GM12878 (cell line): ENCODE results near the gene EHHADH. TPM values are rescaled to one million over a fixed set of nuclear protein-coding genes. Genes with fewer than 3 reads are reported as not detected.

Source experiments
- ATAC-seq: fragments of 200-7000 bp; cut with Tn5 transposase; 3 replicates; pipeline ENCODE4 v1.9.1; 2020; ENCODE audit warnings: mild to moderate bottlenecking, moderate library complexity
- BruUV-seq: library from RNA; stranded (reverse); fragments of 400-500 nt; replicated peaks from 2 replicates; lab custom pipeline; 2021; lab: Mats Ljungman, UMichigan
- CTCF ChIA-PET: fragments of 300-600 bp; sonication (Branson Sonifier 250); formaldehyde crosslinking; extraction: SDS; loops from one replicate; lab custom pipeline; 2021; ENCODE audit warnings: inconsistent platforms; lab: Yijun Ruan, JAX
- POLR2A ChIA-PET: fragments of 350-600 bp; formaldehyde crosslinking; extraction: SDS; loops from one replicate; lab custom pipeline; 2021; ENCODE audit warnings: inconsistent platforms; lab: Charles Lee
- RAD21 ChIA-PET: fragments of 300-600 bp; sonication (Branson Sonifier 250); formaldehyde crosslinking; loops from one replicate; lab custom pipeline; 2023; ENCODE audit warnings: antibody characterized with exemption; ENCODE audit not compliant: unreplicated experiment; lab: Charles Lee
- SMC1A ChIA-PET: fragments of 300-600 bp; sonication (Branson Sonifier 250); formaldehyde crosslinking; loops from one replicate; lab custom pipeline; 2023; ENCODE audit not compliant: unreplicated experiment, uncharacterized antibody; lab: Charles Lee
- DNase-seq: peaks from one replicate; pipeline ENCODE4 v3.0.0-alpha.2; 2011; ENCODE audit warnings: low read depth, low spot score
- FAIRE-seq: peaks from 3 replicates; lab custom pipeline; 2011; peaks lifted over from hg19 to GRCh38; lab: Jason Lieb, UNC
- H2AFZ ChIP-seq: 2 replicates; pipeline ENCODE4 v1.6.0; 2011; ENCODE audit warnings: low read depth, low read length, control low read depth; ENCODE audit not compliant: control insufficient read depth
- H3K27ac ChIP-seq: 2 replicates; pipeline ENCODE4 v1.5.1; 2011; ENCODE audit warnings: control low read depth; ENCODE audit not compliant: control insufficient read depth, insufficient read depth
- H3K27me3 ChIP-seq, 2 experiments: replicated peaks in 1 of 2; 2 replicates each; pipeline versions ENCODE4 v1.6.0 to v1.6.1; 2011; ENCODE audit warnings: low read length in 1 of 2; ENCODE audit not compliant: control insufficient read depth in 2 of 2, insufficient read depth in 2 of 2
- H3K36me3 ChIP-seq, 2 experiments: 2 replicates each; pipeline ENCODE4 v1.5.1; 2011; ENCODE audit warnings: low read length in 1 of 2; ENCODE audit not compliant: control insufficient read depth in 2 of 2, insufficient read depth in 2 of 2
- H3K4me1 ChIP-seq: 2 replicates; pipeline ENCODE4 v1.6.1; 2011; ENCODE audit warnings: mild to moderate bottlenecking, low read length, moderate library complexity, mixed read lengths; ENCODE audit not compliant: control insufficient read depth, insufficient read depth
- H3K4me2 ChIP-seq: 2 replicates; pipeline ENCODE4 v1.6.0; 2011; ENCODE audit warnings: control low read depth; ENCODE audit not compliant: control insufficient read depth, insufficient read depth
- H3K4me3 ChIP-seq: fragments of 200-600 bp; sonication (generic); 2 replicates; pipeline ENCODE4 v1.5.1; 2016
- H3K79me2 ChIP-seq: 2 replicates; pipeline ENCODE4 v1.6.0; 2011; ENCODE audit warnings: low read length; ENCODE audit not compliant: control insufficient read depth, insufficient read depth
- H3K9ac ChIP-seq: 2 replicates; pipeline ENCODE4 v1.8.0; 2011; ENCODE audit warnings: low read length, control low read depth, mixed read lengths; ENCODE audit not compliant: control insufficient read depth, insufficient read depth
- H3K9me3 ChIP-seq: replicated peaks from 3 replicates; pipeline ENCODE4 v1.5.1; 2011; ENCODE audit warnings: mild to moderate bottlenecking, low read length; ENCODE audit not compliant: control insufficient read depth, insufficient read depth
- H4K20me1 ChIP-seq: 2 replicates; pipeline ENCODE4 v1.6.0; 2011; ENCODE audit not compliant: control insufficient read depth, insufficient read depth
- CEBPB ChIP-seq, 2 experiments: fragments of 150-350 bp in 1 of 2; IDR thresholded peaks; 2 replicates each; pipeline ENCODE4 v1.6.1; 2012 to 2014; ENCODE audit warnings: low read depth in 2 of 2, low read length in 2 of 2, borderline replicate concordance in 1 of 2, inconsistent platforms in 1 of 2
- CUX1 ChIP-seq: IDR thresholded peaks from 2 replicates; pipeline ENCODE4 v1.6.1; 2012; ENCODE audit warnings: improper control_type of control experiment, low read depth, low read length; ENCODE audit not compliant: insufficient replicate concordance
- HCFC1 ChIP-seq: fragments of 150-350 bp; IDR thresholded peaks from 2 replicates; pipeline ENCODE4 v1.6.1; 2014; ENCODE audit warnings: low read length
- IRF4 ChIP-seq: IDR thresholded peaks from 2 replicates; pipeline ENCODE4 v1.6.1; 2011; ENCODE audit warnings: low read depth, low read length
- LARP7 ChIP-seq: fragments of 450-650 bp; IDR thresholded peaks from 2 replicates; pipeline ENCODE4 v1.6.1; 2017; ENCODE audit warnings: mild to moderate bottlenecking
- MEF2B ChIP-seq: fragments of 450-650 bp; IDR thresholded peaks from 2 replicates; pipeline ENCODE4 v1.6.1; 2018; ENCODE audit warnings: mild to moderate bottlenecking, moderate library complexity; ENCODE audit not compliant: partially characterized antibody, poor library complexity, severe bottlenecking
- NFIC ChIP-seq: IDR thresholded peaks from 2 replicates; pipeline ENCODE4 v1.6.1; 2012; ENCODE audit warnings: low read depth, mild to moderate bottlenecking, inconsistent platforms, low read length, moderate library complexity
- SIX5 ChIP-seq: IDR thresholded peaks from 2 replicates; pipeline ENCODE4 v1.6.1; 2011; ENCODE audit warnings: mild to moderate bottlenecking, low read depth, low read length, moderate library complexity; ENCODE audit not compliant: severe bottlenecking
- SMAD5 ChIP-seq: IDR thresholded peaks from 2 replicates; pipeline ENCODE4 v1.6.1; 2016; ENCODE audit warnings: antibody characterized with exemption, low read depth
- TCF12 ChIP-seq: IDR thresholded peaks from 2 replicates; pipeline ENCODE4 v1.6.1; 2011; ENCODE audit warnings: low read depth, mild to moderate bottlenecking, low read length
- ZBED1 ChIP-seq: IDR thresholded peaks from 2 replicates; pipeline ENCODE4 v1.6.1; 2016; ENCODE audit warnings: borderline replicate concordance
- WGBS: methylation state at CpG from one replicate; pipeline ENCODE4 v1.1.6; 2016; ENCODE audit warnings: low lambda C conversion rate; ENCODE audit not compliant: insufficient replicate concordance, insufficient coverage; ENCODE audit errors: missing lambda C conversion rate; 5-methylcytosine and 5-hydroxymethylcytosine counted together
- in situ Hi-C: fragments of 300-500 bp; cut with MboI; formaldehyde crosslinking; loops from 9 replicates; pipeline ENCODE4 v1.14.3; 2018; ENCODE audit warnings: mixed read lengths
- intact Hi-C: fragments of 100-400 bp; cut with micrococcal nuclease; formaldehyde crosslinking; loops from one replicate; pipeline ENCODE4 v1.14.2; 2022; ENCODE audit not compliant: unreplicated experiment
- polyA plus RNA-seq, 11 experiments: library from polyadenylated mRNA; depleted of rRNA in 4 of 11; unstranded in 6 of 11; stranded (reverse) in 5 of 11; fragments of >200 nt; fragmentation: Nextera tagmentation in 4 of 11; fragmentation: Illumina TruSeq in 1 of 11; extraction: Ambion mirVana in 4 of 11; extraction: Trizol in 1 of 11; gene quantifications; 1 replicate in 1 of 11; 2 replicates in 10 of 11; pipeline versions ENCODE4 v1.2.1 to v1.2.3, GENCODE V29; 2011 to 2016; ENCODE audit warnings: inconsistent platforms in 2 of 11, missing spikeins in 2 of 11, low read depth in 1 of 11
- total RNA-seq, 4 experiments: library from RNA; depleted of rRNA in 3 of 4; stranded (reverse); fragments of >200 nt in 3 of 4; fragmentation: Illumina TruSeq in 1 of 4; extraction: Trizol in 1 of 4; gene quantifications; 2 replicates each; pipeline versions ENCODE4 v1.2.1 to v1.2.3, GENCODE V29; 2013 to 2021
- TF ChIP-seq, protein P1 (sequence below): fragments of 450-650 bp; IDR thresholded peaks from 2 replicates; pipeline ENCODE4 v1.6.1; 2017; ENCODE audit warnings: mild to moderate bottlenecking, moderate library complexity
- TF ChIP-seq, protein P2 (sequence below): fragments of 150-350 bp; IDR thresholded peaks from 2 replicates; pipeline ENCODE4 v1.6.1; 2016; ENCODE audit warnings: low read depth, low read length

Gene EHHADH
- total and polyA plus RNA-seq, 10 of the 15 experiments (the other 5 are each of a cell fraction or from before 2014, with no cell fraction given): 0.96 to 8.4 (median 5.3) TPM

DNA sequence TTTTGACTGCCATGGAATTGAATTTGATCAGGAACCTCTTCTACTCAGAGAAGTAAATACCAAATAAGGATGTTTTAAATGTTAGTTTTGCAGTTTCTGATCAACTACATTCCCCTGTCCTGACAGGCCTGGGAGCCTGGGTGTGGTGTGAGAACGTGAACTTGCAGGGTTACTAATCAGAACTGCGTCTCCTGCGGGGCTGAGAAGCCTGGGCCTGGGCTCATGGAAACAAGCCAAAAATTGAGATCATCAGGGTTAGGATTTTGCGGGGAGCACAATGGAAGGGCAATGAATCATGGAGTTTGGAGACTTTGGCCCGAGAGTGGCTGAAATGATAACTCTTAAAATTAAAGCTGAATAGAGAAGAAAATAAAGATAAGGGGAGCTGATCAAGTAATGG lies 53.2 kb downstream of the EHHADH start:
- SMC1A ChIA-PET: interaction anchor here (1.2 kb wide), 1 partner anchor 24 kb away, joined by 3 read pairs; no protein-coding TSS in a partner anchor
- CTCF ChIA-PET: no interaction called here
- intact Hi-C loops (no loop called here), in situ Hi-C loops (no loop called here)
- Histone ChIP-seq H3K4me3 (no peak overlapping the region), H4K20me1 (no peaks in the 10 kb centered on the region), H3K9me3 (no peaks in the 10 kb centered on the region), H2AFZ (no peak overlapping the region), H3K36me3 (no peaks in the 10 kb centered on the region), H3K4me1 (no peaks in the 10 kb centered on the region), H3K9ac (no peak overlapping the region), H3K27ac (no peak overlapping the region), H3K79me2 (no peaks in the 10 kb centered on the region), H3K27me3 (no peaks in the 10 kb centered on the region), H3K4me2 (no peak overlapping the region)
- BruUV-seq: no TSS peak
- RAD21 ChIA-PET: no interaction called here
- DNase-seq (no peak), ATAC-seq (no peak), FAIRE-seq (no peak)
- 88% methylated on average over 5 of the region's 5 CpGs for WGBS
- POLR2A ChIA-PET: no interaction called here
- TF ChIP-seq CEBPB (IDR thresholded peaks at IDR 0.05; ENCODE audit: borderline replicate concordance in 1 of 2, low read depth in 2 of 2, low read length in 2 of 2): no peak
- no peak for TF ChIP-seq ZBED1
- no peak for TF ChIP-seq HCFC1
- TF ChIP-seq CUX1: no peak
- TF ChIP-seq IRF4: no peak
- no peak for TF ChIP-seq SMAD5
- TF ChIP-seq, protein P1, sequence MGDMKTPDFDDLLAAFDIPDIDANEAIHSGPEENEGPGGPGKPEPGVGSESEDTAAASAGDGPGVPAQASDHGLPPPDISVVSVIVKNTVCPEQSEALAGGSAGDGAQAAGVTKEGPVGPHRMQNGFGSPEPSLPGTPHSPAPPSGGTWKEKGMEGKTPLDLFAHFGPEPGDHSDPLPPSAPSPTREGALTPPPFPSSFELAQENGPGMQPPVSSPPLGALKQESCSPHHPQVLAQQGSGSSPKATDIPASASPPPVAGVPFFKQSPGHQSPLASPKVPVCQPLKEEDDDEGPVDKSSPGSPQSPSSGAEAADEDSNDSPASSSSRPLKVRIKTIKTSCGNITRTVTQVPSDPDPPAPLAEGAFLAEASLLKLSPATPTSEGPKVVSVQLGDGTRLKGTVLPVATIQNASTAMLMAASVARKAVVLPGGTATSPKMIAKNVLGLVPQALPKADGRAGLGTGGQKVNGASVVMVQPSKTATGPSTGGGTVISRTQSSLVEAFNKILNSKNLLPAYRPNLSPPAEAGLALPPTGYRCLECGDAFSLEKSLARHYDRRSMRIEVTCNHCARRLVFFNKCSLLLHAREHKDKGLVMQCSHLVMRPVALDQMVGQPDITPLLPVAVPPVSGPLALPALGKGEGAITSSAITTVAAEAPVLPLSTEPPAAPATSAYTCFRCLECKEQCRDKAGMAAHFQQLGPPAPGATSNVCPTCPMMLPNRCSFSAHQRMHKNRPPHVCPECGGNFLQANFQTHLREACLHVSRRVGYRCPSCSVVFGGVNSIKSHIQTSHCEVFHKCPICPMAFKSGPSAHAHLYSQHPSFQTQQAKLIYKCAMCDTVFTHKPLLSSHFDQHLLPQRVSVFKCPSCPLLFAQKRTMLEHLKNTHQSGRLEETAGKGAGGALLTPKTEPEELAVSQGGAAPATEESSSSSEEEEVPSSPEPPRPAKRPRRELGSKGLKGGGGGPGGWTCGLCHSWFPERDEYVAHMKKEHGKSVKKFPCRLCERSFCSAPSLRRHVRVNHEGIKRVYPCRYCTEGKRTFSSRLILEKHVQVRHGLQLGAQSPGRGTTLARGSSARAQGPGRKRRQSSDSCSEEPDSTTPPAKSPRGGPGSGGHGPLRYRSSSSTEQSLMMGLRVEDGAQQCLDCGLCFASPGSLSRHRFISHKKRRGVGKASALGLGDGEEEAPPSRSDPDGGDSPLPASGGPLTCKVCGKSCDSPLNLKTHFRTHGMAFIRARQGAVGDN: no peak
- no peak for TF ChIP-seq TCF12
- TF ChIP-seq SIX5: no peak
- TF ChIP-seq, protein P2, sequence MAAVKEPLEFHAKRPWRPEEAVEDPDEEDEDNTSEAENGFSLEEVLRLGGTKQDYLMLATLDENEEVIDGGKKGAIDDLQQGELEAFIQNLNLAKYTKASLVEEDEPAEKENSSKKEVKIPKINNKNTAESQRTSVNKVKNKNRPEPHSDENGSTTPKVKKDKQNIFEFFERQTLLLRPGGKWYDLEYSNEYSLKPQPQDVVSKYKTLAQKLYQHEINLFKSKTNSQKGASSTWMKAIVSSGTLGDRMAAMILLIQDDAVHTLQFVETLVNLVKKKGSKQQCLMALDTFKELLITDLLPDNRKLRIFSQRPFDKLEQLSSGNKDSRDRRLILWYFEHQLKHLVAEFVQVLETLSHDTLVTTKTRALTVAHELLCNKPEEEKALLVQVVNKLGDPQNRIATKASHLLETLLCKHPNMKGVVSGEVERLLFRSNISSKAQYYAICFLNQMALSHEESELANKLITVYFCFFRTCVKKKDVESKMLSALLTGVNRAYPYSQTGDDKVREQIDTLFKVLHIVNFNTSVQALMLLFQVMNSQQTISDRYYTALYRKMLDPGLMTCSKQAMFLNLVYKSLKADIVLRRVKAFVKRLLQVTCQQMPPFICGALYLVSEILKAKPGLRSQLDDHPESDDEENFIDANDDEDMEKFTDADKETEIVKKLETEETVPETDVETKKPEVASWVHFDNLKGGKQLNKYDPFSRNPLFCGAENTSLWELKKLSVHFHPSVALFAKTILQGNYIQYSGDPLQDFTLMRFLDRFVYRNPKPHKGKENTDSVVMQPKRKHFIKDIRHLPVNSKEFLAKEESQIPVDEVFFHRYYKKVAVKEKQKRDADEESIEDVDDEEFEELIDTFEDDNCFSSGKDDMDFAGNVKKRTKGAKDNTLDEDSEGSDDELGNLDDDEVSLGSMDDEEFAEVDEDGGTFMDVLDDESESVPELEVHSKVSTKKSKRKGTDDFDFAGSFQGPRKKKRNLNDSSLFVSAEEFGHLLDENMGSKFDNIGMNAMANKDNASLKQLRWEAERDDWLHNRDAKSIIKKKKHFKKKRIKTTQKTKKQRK: no peak
- no peak for TF ChIP-seq NFIC
- TF ChIP-seq LARP7: no peak
- TF ChIP-seq MEF2B: no peak
